HG03280 (cell line): ENCODE results near the gene MAGI1.
"Not testable (repeated sequence)": the region's sequence is repeated elsewhere in the genome, so short reads cannot be mapped to it uniquely, and the experiment has no call there.

Experiments
- ATAC-seq: cut with Tn5 transposase; IDR thresholded peaks from one replicate; pipeline ENCODE4 v1.9.1; 2021; ENCODE audit warnings: mild to moderate bottlenecking, moderate library complexity; ENCODE audit not compliant: unreplicated experiment

MAGI1 gene

GRCh38 chr3:66041116-66041515 is 2.4 kb upstream of the MAGI1 start:
- no peak for ATAC-seq

- ATAC-seq: no peak
Measured at GRCh38 chr3:66039590-66039887, 821 bp upstream of the MAGI1 start.

GRCh38 chr3:66038384-66038725 is 363 bp downstream of the MAGI1 start:
- peak; percentile 34 for ATAC-seq

DNA sequence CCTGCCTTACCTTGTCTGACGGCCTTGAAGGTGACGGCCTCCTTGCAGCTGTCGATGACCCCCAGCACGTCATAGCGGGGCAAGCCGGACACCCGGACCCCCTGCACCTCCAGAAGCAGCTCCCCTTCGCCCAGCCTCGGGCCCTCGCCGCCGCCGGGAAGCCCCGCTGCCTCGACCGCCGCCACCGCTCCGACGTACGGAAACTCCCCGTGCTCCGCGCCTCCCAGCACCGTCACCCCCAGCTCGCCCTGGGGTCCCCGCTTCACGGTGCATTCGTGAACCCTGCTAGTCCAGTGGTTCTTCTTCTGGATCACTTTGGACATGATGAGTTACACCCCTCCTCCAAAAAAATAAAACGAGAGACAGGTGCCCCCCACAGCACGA is 740 bp downstream of the MAGI1 start:
- ATAC-seq: no peak

GRCh38 chr3:66037330-66037985 is 1.3 kb downstream of the MAGI1 start:
- no peak for ATAC-seq

GRCh38 chr3:66036586-66037148 is 2.1 kb downstream of the MAGI1 start:
- ATAC-seq: no peak

DNA sequence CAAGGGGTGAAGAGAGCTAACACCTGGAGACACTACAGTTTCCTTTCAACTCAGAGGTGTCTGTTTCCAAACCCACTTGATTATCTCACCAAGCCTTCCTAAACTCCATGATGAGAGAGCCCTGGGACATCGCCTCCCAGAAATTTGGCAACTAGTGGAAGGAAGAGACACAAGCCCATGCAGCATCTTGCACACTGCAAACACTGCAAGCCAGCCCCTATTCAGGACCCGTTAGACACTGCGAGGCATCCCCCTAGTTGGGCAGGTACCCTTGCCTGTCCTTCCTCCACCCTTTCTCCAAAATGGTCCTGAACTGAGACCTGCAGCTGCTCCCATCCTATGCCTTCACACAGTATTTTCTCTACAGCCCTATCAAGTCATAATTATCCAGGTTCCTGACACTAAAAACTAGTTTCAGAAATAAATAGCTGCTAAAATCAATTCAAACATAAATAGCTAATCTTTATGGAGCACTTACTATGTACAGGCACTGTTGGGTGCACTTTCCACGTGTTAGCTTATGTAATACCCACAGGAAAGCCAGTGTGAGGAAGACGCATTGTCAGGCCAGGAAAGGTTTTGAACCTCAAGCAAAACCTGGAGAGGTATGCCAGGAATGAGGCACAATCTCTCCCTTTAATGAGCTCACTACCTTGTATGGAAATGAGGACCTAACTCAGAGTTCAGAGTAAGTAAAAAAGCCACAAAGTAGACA is 2.8 kb downstream of the MAGI1 start:
- ATAC-seq: no peak

DNA sequence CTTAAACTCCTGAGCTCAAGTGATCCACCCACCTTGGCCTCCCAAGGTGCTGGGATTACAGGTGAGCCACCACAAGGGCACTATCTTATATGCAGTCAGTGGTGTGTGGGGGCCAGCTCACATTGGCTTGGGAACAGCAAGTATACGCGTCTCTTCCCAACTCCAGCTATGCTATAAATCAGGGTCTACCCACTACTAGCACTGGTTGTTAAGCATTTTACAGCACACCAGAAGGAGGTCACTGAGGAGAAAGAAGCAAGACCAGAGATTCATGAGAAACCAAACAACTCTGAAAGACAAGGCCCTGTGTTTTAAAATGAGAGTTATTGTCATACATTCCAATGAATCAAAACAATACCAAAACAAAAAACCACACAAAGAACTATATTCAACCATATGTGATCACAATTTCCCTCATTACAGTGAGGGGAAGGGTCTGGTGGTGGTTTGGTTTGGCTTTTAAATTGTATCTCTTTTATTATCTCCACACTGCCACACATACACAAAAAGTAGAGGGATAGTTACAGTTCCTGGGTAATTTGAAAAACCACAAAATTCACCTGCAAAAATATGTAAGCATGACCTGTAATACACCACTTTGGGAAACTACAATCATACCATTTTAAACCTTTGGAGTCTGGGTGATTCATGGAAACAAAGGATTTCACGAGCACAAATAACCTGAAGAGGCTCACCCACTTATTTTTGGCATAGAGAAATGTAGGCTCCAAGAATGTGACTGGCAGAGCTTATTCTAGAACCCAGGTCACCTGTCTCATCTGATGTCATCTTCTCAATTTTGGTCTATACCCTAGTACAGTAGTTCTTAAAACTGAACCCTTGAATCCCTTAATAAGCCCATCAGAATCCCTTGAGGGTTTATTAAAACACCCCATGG is 5.2 kb downstream of the MAGI1 start:
- ATAC-seq: no peak

DNA sequence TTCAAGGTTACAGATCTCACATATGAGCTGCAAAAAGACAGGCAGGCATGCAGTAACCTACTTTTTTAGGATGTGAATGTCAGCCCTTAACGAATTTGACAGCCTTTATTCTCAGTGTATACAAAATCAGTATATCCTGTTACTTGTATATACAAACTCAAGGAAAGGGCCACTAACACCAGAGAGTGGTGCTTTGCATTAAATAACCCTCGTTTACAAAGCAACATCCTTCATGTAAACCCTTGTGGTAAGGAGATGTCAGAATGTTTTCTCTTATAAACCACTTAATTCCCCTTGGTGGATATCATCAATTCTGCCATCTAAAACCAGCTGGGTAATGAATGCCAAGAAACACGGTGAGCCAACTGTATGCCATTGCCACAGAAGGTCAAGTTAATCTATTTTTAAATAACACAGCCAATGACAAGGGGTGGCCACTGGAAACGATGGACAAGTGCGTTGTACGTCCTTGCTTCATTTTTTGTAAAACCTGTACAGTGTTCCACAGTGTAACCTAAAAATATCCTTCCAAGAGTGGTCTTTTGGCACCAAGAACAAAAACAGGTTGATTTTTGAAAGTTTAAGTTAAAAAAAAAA is 7.5 kb downstream of the MAGI1 start:
- no peak for ATAC-seq

GRCh38 chr3:66029443-66029842 is 9.3 kb downstream of the MAGI1 start:
- no peak for ATAC-seq

- no peak for ATAC-seq
Measured at GRCh38 chr3:66029014-66029413, 9.7 kb downstream of the MAGI1 start.

DNA sequence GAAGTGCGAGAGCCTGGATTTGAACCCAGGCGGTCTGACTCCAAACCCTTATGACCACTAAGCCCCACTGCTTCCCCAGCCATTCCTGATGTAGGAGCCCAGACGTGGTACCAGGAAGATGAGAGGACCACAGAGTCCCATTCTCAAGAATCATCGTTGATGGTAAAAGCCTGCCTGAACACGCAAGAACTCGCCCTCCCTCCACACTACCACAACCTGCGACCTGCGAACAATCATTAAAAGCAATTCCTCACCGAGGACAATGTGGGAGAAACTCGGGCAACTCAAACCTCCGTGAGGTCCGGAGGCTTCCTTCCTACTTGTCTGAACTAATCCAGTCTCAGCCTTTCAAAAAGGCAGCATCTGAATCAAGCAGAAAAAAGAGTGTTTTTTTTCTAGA is 10.3 kb downstream of the MAGI1 start:
- ATAC-seq: no peak

GRCh38 chr3:66027099-66027498 is 11.6 kb downstream of the MAGI1 start:
- not testable (repeated sequence) for ATAC-seq

- ATAC-seq: no peak
Measured at GRCh38 chr3:66023738-66024385, 14.9 kb downstream of the MAGI1 start.

DNA sequence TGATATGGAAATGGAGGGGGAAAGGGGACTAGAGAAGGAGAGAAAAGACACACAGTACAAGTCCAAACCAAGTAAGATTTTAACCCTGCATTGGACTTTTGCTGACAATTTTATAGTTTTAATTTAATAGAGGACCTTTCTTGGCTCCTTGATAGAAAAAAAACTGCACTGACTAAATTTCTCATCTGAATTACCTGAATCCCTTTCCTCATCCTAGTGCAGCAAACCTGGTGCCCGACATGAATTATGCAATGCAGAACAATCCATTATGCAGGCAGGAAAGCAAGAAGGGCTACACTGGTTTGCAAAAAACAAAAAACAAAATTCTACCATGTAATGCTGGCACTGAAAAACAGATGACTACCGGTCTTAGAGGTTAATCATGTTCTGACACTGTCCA is 15.5 kb downstream of the MAGI1 start:
- ATAC-seq: no peak

- ATAC-seq: no peak
Measured at GRCh38 chr3:66021731-66022131, 17.0 kb downstream of the MAGI1 start.

DNA sequence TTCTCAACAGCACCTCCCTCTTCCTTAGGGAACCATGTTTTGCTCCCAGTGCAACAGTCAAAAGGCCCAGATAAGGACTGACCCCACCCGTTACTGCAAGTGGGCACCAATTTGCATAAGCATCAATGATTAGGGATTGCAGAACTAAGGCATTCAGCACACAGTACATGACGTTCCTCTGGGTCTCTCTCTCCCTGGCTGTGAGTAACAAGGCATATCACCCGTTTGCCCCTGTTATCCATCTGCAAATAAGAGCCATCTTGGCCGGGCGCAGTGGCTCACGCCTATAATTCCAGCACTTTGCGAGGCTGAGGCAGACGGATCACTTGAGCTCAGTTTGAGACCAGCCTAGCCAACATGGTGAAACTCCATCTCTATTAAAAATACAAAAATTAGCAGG is 18.8 kb downstream of the MAGI1 start:
- ATAC-seq: no peak

- no peak for ATAC-seq
Measured at GRCh38 chr3:66018057-66019033, 20.4 kb downstream of the MAGI1 start.

DNA sequence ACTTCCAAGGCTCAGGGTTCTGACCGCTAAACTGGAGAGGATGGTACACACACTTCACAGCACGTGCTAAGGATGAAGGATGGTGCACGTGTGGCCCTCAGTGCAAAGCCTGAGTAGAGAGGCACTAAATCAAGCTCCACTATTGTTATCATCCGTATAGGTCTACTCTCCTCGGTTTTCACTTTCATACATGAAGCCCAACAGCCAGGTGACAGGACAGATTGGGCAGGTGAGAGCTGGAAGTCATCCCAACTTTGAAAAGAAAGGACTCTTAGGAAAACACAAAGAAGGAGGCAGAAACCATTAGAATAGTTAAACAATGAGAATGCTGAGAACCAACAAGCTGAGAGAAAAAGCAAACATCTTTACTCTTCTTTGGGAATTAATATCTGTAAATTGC is 21.1 kb downstream of the MAGI1 start:
- no peak for ATAC-seq

- no peak for ATAC-seq
Measured at GRCh38 chr3:66017084-66017483, 21.6 kb downstream of the MAGI1 start.
